Rectal smooth muscle tissue (tissue), 1 donor: Measurements from ENCODE around the gene DCTN2.

Experiments used
- H3K27ac ChIP-seq: one replicate; pipeline ENCODE4 v1.7.0; 2013; ENCODE audit warnings: low read depth, low read length, inconsistent platforms
- H3K27me3 ChIP-seq: one replicate; pipeline ENCODE4 v1.7.0; 2013; ENCODE audit warnings: low read length; ENCODE audit not compliant: control insufficient read depth, insufficient read depth
- H3K36me3 ChIP-seq: one replicate; pipeline ENCODE4 v1.7.0; 2013; ENCODE audit warnings: low read length; ENCODE audit not compliant: control insufficient read depth, insufficient read depth
- H3K4me1 ChIP-seq: one replicate; pipeline ENCODE4 v1.7.0; 2013; ENCODE audit warnings: low read length; ENCODE audit not compliant: control insufficient read depth, insufficient read depth
- H3K4me3 ChIP-seq: one replicate; pipeline ENCODE4 v1.7.0; 2013; ENCODE audit warnings: low read length
- H3K9ac ChIP-seq: one replicate; pipeline ENCODE4 v1.7.0; 2013; ENCODE audit warnings: low read length

DCTN2 gene

GRCh38 chr12:57491393-57492280 is 55.4 kb downstream of the DCTN2 start:
- no peaks in the 10 kb centered on the region for H3K27me3 ChIP-seq
- H3K27ac ChIP-seq, result no peak overlapping the region
- H3K4me3 ChIP-seq, result no peak overlapping the region
- peaks cover 4% of the 10 kb centered on the region for H3K4me1 ChIP-seq
- peaks cover 11% of the 10 kb centered on the region for H3K36me3 ChIP-seq
- no peak overlapping the region for H3K9ac ChIP-seq

GRCh38 chr12:57490126-57490525 is 56.9 kb downstream of the DCTN2 start:
- Histone ChIP-seq H3K4me3 (no peak overlapping the region), H3K9ac (no peak overlapping the region), H3K27ac (no peak overlapping the region), H3K4me1 (peaks cover 4% of the 10 kb centered on the region), H3K27me3 (no peaks in the 10 kb centered on the region), H3K36me3 (peaks cover 8% of the 10 kb centered on the region)

GRCh38 chr12:57489157-57489641 is 57.8 kb downstream of the DCTN2 start:
- H3K4me3 ChIP-seq, result peak overlapping the region; percentile 11
- H3K4me1 ChIP-seq, result peaks cover 4% of the 10 kb centered on the region
- H3K27ac ChIP-seq, result no peak overlapping the region
- H3K9ac ChIP-seq, result no peak overlapping the region
- H3K27me3 ChIP-seq, result no peaks in the 10 kb centered on the region
- peaks cover 8% of the 10 kb centered on the region for H3K36me3 ChIP-seq

GRCh38 chr12:57488402-57489156 is 58.4 kb downstream of the DCTN2 start:
- Histone ChIP-seq H3K36me3 (peaks cover 8% of the 10 kb centered on the region), H3K27me3 (no peaks in the 10 kb centered on the region), H3K4me1 (peaks cover 4% of the 10 kb centered on the region), H3K9ac (peak overlapping the region; percentile 97), H3K4me3 (peak overlapping the region; percentile 99), H3K27ac (peak overlapping the region; percentile 78)

- peaks cover 8% of the 10 kb centered on the region for H3K36me3 ChIP-seq
- peaks cover 4% of the 10 kb centered on the region for H3K4me1 ChIP-seq
Observed at GRCh38 chr12:57487597-57488401, 59.2 kb downstream of the DCTN2 start, which contains the start of gene MARS1. Gene MARS1, plus strand, starts transcription at chr12:57488068. Its CDS starts 23 bp downstream, at chr12:57488091.

GRCh38 chr12:57487055-57487596 is 59.9 kb downstream of the DCTN2 start:
- Histone ChIP-seq H3K27me3 (no peaks in the 10 kb centered on the region), H3K4me3 (peak overlapping the region; percentile 99), H3K36me3 (peaks cover 8% of the 10 kb centered on the region), H3K9ac (no peak overlapping the region), H3K27ac (no peak overlapping the region), H3K4me1 (peaks cover 4% of the 10 kb centered on the region)

More at GRCh38 chr12:57487597-57488401, 59.2 kb downstream of the DCTN2 start, which contains the start of gene MARS1:
- peak within 1 kb of the TSS; percentile 78 for H3K27ac ChIP-seq
- H3K4me3 ChIP-seq, result peak within 1 kb of the TSS; percentile 99
- no peaks in the 10 kb centered on the region for H3K27me3 ChIP-seq
- peak within 1 kb of the TSS; percentile 97 for H3K9ac ChIP-seq

GRCh38 chr12:57485695-57486094 is 61.3 kb downstream of the DCTN2 start:
- Histone ChIP-seq H3K9ac (no peak overlapping the region), H3K27me3 (no peaks in the 10 kb centered on the region), H3K4me3 (no peak overlapping the region), H3K27ac (no peak overlapping the region), H3K36me3 (peaks cover 8% of the 10 kb centered on the region), H3K4me1 (peaks cover 4% of the 10 kb centered on the region)

GRCh38 chr12:57483466-57483865 is 63.5 kb downstream of the DCTN2 start:
- Histone ChIP-seq H3K4me3 (no peak overlapping the region), H3K27ac (no peak overlapping the region), H3K4me1 (no peaks in the 10 kb centered on the region), H3K36me3 (no peaks in the 10 kb centered on the region), H3K9ac (no peak overlapping the region), H3K27me3 (no peaks in the 10 kb centered on the region)

GRCh38 chr12:57481671-57482070 is 65.3 kb downstream of the DCTN2 start:
- H3K9ac ChIP-seq, result no peak overlapping the region
- no peak overlapping the region for H3K4me3 ChIP-seq
- no peaks in the 10 kb centered on the region for H3K4me1 ChIP-seq
- peaks cover 5% of the 10 kb centered on the region for H3K27me3 ChIP-seq
- no peak overlapping the region for H3K27ac ChIP-seq
- H3K36me3 ChIP-seq, result no peaks in the 10 kb centered on the region
